ENCODE data around the gene PDGFRB.

DNA sequence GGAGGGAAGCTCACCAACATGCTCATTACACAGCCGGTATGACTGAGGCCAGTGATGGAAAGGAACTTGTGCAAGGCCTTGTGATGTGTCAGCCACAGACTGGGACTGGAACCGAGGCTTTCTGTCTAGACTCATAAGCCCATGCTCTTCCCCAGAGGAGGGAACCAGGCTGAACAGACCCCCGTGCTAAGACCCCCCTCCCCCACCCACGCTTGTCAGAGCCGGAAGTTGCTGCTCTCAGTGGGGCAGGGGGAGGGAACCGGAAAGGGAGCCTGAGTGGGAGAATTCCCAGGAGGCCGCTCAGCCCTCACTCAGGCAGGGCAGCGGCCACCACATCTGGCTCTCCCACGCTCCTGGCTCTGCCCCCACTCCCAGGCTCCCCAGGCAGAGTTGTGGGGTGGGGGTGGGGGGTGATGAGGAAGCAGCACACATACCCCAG, 4.1 kb upstream of the PDGFRB start:
- TF ChIP-seq RFX5 (IDR thresholded peaks at IDR 0.05; ENCODE audit: borderline replicate concordance, low read depth, low read length), result no peak
- no peak for TF ChIP-seq SP2 (IDR thresholded peaks at IDR 0.05; ENCODE audit: low read length)
- TF ChIP-seq EP300 (IDR thresholded peaks at IDR 0.05; ENCODE audit: borderline replicate concordance in 1 of 2, low read depth in 2 of 2, low read length in 2 of 2), result no peak
- no peak for TF ChIP-seq ASH2L (IDR thresholded peaks at IDR 0.05; ENCODE audit: low read length)
- TF ChIP-seq SIRT6 (IDR thresholded peaks at IDR 0.05; ENCODE audit: low read length), result no peak
- no peak for TF ChIP-seq SAP30 (IDR thresholded peaks at IDR 0.05; ENCODE audit: insufficient read depth, insufficient replicate concordance, low read length)
- TF ChIP-seq NRF1 (IDR thresholded peaks at IDR 0.05; ENCODE audit: low read depth, low read length), result no peak

All from H1 (cell line).